ENCODE results near the gene PGRMC2.

DNA sequence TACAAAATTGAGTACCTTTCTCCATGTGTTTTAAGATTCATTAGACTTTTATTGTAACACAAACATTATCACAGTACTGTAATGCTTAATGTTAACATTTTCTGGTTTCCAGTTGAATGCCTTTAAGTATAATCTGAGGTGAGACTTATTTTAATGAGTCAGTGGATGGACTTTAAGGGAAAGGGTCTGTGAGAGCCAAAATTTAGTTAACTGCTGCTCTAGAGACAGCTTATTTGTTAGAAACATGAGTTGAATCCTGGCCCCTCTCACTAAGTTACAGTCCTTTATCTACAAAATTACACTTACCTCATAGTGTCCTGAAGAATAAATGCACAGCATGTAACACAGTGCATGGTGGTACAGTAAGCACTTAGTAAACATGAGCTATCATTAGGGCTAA lies 66.0 kb downstream of the PGRMC2 start:
- TF ChIP-seq, protein P1, sequence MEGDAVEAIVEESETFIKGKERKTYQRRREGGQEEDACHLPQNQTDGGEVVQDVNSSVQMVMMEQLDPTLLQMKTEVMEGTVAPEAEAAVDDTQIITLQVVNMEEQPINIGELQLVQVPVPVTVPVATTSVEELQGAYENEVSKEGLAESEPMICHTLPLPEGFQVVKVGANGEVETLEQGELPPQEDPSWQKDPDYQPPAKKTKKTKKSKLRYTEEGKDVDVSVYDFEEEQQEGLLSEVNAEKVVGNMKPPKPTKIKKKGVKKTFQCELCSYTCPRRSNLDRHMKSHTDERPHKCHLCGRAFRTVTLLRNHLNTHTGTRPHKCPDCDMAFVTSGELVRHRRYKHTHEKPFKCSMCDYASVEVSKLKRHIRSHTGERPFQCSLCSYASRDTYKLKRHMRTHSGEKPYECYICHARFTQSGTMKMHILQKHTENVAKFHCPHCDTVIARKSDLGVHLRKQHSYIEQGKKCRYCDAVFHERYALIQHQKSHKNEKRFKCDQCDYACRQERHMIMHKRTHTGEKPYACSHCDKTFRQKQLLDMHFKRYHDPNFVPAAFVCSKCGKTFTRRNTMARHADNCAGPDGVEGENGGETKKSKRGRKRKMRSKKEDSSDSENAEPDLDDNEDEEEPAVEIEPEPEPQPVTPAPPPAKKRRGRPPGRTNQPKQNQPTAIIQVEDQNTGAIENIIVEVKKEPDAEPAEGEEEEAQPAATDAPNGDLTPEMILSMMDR (IDR thresholded peaks at IDR 0.05) = no peak
- TF ChIP-seq POLR2A (IDR thresholded peaks at IDR 0.05) = no peak

All from body of pancreas (tissue), 4 donors.